ENCODE data around the gene GNB1L. TPM values are rescaled to one million over a fixed set of nuclear protein-coding genes. Genes with fewer than 3 reads are reported as not detected.

The GNB1L gene
- total RNA-seq, 4 donors from 2014 or later, result 4.3 to 7.6 (median 6.1) TPM

GRCh38 chr22:19851291-19852176 lies 3.1 kb downstream of the GNB1L start:
- no peak for TF ChIP-seq CTCF (IDR thresholded peaks at IDR 0.05)
- ATAC-seq (ENCODE audit: low FRiP score), result no peak
- DNase-seq (ENCODE audit: low spot score), result no peak

GRCh38 chr22:19850763-19851109 lies 3.9 kb downstream of the GNB1L start:
- DNase-seq (ENCODE audit: low spot score) (no peak), ATAC-seq (ENCODE audit: low FRiP score) (no peak)
- TF ChIP-seq CTCF (IDR thresholded peaks at IDR 0.05), result no peak

- DNase-seq (ENCODE audit: low spot score), result no peak
- no peak for ATAC-seq (ENCODE audit: low FRiP score)
- TF ChIP-seq CTCF (IDR thresholded peaks at IDR 0.05), result no peak
These were observed 4.6 kb downstream of the GNB1L start for GRCh38 chr22:19849835-19850762.

GRCh38 chr22:19848298-19849224 lies 6.1 kb downstream of the GNB1L start:
- ATAC-seq (ENCODE audit: low FRiP score) (no peak), DNase-seq (ENCODE audit: low spot score) (no peak)
- TF ChIP-seq CTCF (IDR thresholded peaks at IDR 0.05), result no peak

- no peak for ATAC-seq (ENCODE audit: low FRiP score)
- no peak for TF ChIP-seq CTCF (IDR thresholded peaks at IDR 0.05)
- no peak for DNase-seq (ENCODE audit: low spot score)
These were observed 7.4 kb downstream of the GNB1L start for GRCh38 chr22:19847345-19847632.

- no peak for ATAC-seq (ENCODE audit: low FRiP score)
- no peak for TF ChIP-seq CTCF (IDR thresholded peaks at IDR 0.05)
- no peak for DNase-seq (ENCODE audit: low spot score)
These were observed 7.9 kb downstream of the GNB1L start for GRCh38 chr22:19846620-19847344.
